Psoas muscle (tissue), 8 donors: Measurements from ENCODE around the gene ISCA2. TPM values are rescaled to one million over a fixed set of nuclear protein-coding genes. Genes with fewer than 3 reads are reported as not detected.

Experiments used
- ATAC-seq, 4 donors: fragments of 200-7000 bp; cut with Tn5 transposase; one replicate each; pipeline ENCODE4 v1.9.1; 2020; ENCODE audit warnings: moderate library complexity in 3 of 4, mild to moderate bottlenecking in 2 of 4
- DNase-seq, 2 donors: peaks; one replicate each; pipeline ENCODE4 v3.0.0-alpha.2; 2020
- H3K27ac ChIP-seq: fragments of 200-600 bp; one replicate; pipeline ENCODE4 v1.8.0; 2022
- H3K27me3 ChIP-seq, 3 donors: fragments of 200-600 bp in 1 of 3; one replicate each; pipeline versions ENCODE4 v1.6.1 to v1.8.0; 2013 to 2022; ENCODE audit warnings: low read length in 2 of 3, mild to moderate bottlenecking in 2 of 3, moderate library complexity in 1 of 3; ENCODE audit not compliant: insufficient read depth in 3 of 3
- H3K36me3 ChIP-seq, 2 donors: fragments of 200-600 bp in 1 of 2; one replicate each; pipeline versions ENCODE4 v1.6.1 to v1.8.0; 2013 to 2022; ENCODE audit warnings: low read depth in 1 of 2, mild to moderate bottlenecking in 1 of 2, moderate library complexity in 1 of 2; ENCODE audit not compliant: insufficient read depth in 1 of 2
- H3K4me1 ChIP-seq: fragments of 200-600 bp; one replicate; pipeline ENCODE4 v1.8.0; 2022
- H3K4me3 ChIP-seq: fragments of 200-600 bp; one replicate; pipeline ENCODE4 v1.8.0; 2022; ENCODE audit warnings: mild to moderate bottlenecking
- H3K9me3 ChIP-seq: fragments of 200-600 bp; one replicate; pipeline ENCODE4 v1.8.0; 2022
- CTCF ChIP-seq: fragments of 200-600 bp; IDR thresholded peaks from one replicate; pipeline ENCODE4 v1.8.0; 2022; ENCODE audit warnings: antibody characterized with exemption
- WGBS, 3 donors: extraction: QIAGEN DNeasy Blood & Tissue Kit; methylation state at CpG; one replicate each; pipeline versions ENCODE4 v1.1.6 to v1.1.7; 2013; 5-methylcytosine and 5-hydroxymethylcytosine counted together
- intact Hi-C, 2 donors: fragments of 100-400 bp; cut with DNase I; formaldehyde crosslinking; loops; one replicate each; pipeline versions ENCODE4 v1.11.0 to v1.14.2; 2022
- polyA plus RNA-seq, 3 donors: library from polyadenylated mRNA; stranded (reverse); fragments of 200-250 nt; gene quantifications; one replicate each; pipeline ENCODE4 v1.2.3, GENCODE V29; 2013
- total RNA-seq, 4 donors: library from RNA; stranded (reverse); fragmentation: NEBNext Ultra II Directional in 2 of 4; extraction: Animal tissue kit (Norgen Biotek cat#: 25700) in 2 of 4; gene quantifications; one replicate each; pipeline versions ENCODE4 v1.2.1 to v1.2.4, GENCODE V29; 2021 to 2023
- donor health status: healthy with polysubstance abuse.
- donor health status: DM: no; HTN: no; CAD: no; lungs with moderate emphysema.
- donor health status: Bipolar disorder and iron deficiency.
- donor health status: healthy.
- donor health status: DM: yes; HTN: yes; CAD: no.
- donor health status: DM: no; HTN: no; CAD: no.
- donor health status: DM: no; HTN: no; CAD: no.
- donor health status: DM: yes; HTN: yes; CAD: no.

Gene ISCA2
- total and polyA plus RNA-seq, 7 donors: 19.9 to 38.8 (median 24.8) TPM

DNA sequence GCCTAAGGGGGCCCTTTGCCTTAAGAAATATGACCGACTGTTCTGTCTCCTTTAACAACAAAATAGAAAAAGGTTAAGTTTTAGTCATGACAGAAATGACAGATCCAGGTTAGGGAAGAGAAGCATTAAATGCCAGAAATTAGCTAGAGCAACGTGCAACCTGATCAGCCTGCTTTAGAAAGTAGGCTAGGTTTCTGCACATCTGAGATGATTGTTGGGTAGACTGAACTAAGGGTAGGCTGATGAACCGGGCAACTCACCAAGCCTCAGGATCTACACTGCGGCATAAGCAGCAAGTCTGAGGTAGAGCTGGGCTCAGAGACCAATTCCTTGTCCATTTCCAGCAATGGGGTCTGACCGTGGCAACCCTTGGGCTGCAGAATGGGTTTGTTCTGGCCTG is 29.9 kb upstream of the ISCA2 start:
- intact Hi-C loops: no loop called here
- no peak for TF ChIP-seq CTCF
- no peaks in the 10 kb centered on the region for H3K4me1 ChIP-seq
- peaks cover 0 to 3% (median 0%) of the 10 kb centered on the region in 3 donors for H3K27me3 ChIP-seq
- H3K36me3 ChIP-seq: no peaks in the 10 kb centered on the region
- no peak overlapping the region for H3K4me3 ChIP-seq
- H3K27ac ChIP-seq: no peak overlapping the region
- no peaks in the 10 kb centered on the region for H3K9me3 ChIP-seq
- 80 to 82% (median 81%) methylated on average over 5 of the region's 5 CpGs for WGBS, 3 donors
- DNase-seq: no peak
- no peak for ATAC-seq

GRCh38 chr14:74464785-74465184 is 28.8 kb upstream of the ISCA2 start:
- Histone ChIP-seq H3K4me1 (no peaks in the 10 kb centered on the region), H3K36me3 (no peaks in the 10 kb centered on the region), H3K4me3 (no peak overlapping the region), H3K27me3 (peaks cover 0 to 3% (median 0%) of the 10 kb centered on the region in 3 donors), H3K27ac (no peak overlapping the region), H3K9me3 (no peaks in the 10 kb centered on the region)
- TF ChIP-seq CTCF: no peak
- DNase-seq: no peak
- ATAC-seq: no peak
- WGBS, 3 donors: 87 to 97% (median 92%) methylated on average over 3 of the region's 3 CpGs
- intact Hi-C loops: no loop called here

DNA sequence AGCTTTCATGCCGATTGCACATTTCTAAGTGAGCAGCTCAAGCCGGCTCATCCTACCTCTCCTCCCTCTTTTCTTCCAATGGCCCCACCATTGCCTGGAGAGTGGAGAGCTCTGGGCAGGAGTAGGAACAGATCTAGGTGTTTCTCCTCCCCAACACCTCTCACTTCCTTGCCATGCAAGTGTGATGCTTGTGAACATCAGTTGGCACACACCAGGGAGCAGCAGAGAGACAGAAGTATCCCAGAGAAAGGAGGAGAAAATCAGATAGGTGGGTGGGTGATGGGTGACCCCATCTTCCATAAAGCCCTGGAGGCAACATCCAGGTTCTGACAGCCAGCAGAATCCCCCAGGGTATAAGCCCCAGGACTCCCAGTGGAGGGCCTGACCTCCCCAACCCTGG is 28.2 kb upstream of the ISCA2 start:
- intact Hi-C loops: no loop called here
- WGBS, 3 donors: 91% methylated on average over 2 of the region's 2 CpGs

GRCh38 chr14:74468513-74468912 is 25.1 kb upstream of the ISCA2 start:
- TF ChIP-seq CTCF: no peak
- ATAC-seq (no peak), DNase-seq (no peak)
- WGBS, 3 donors: 89 to 94% (median 93%) methylated on average over 3 of the region's 3 CpGs
- Histone ChIP-seq H3K4me1 (no peaks in the 10 kb centered on the region), H3K36me3 (no peaks in the 10 kb centered on the region), H3K9me3 (no peaks in the 10 kb centered on the region), H3K4me3 (no peak overlapping the region), H3K27ac (no peak overlapping the region), H3K27me3 (no peaks in the 10 kb centered on the region)
- intact Hi-C loops: no loop called here

More for the DNA sequence above, 28.2 kb upstream of the ISCA2 start:
- Histone ChIP-seq H3K4me1 (no peaks in the 10 kb centered on the region), H3K27me3 (peaks cover 0 to 2% (median 0%) of the 10 kb centered on the region in 3 donors), H3K9me3 (no peaks in the 10 kb centered on the region), H3K27ac (no peak overlapping the region), H3K4me3 (no peak overlapping the region), H3K36me3 (no peaks in the 10 kb centered on the region)
- no peak for TF ChIP-seq CTCF
- ATAC-seq (no peak), DNase-seq (no peak)
